ENCODE results near the gene ADCY1.

- no peak for TF ChIP-seq CTCF (IDR thresholded peaks at IDR 0.05; ENCODE audit: insufficient read depth, low read length, poor library complexity, severe bottlenecking)
- TF ChIP-seq EZH2phosphoT487 (conservative IDR thresholded peaks at IDR 0.05; ENCODE audit: low read length) = no peak
Measured at GRCh38 chr7:45702751-45703150, 128.6 kb downstream of the ADCY1 start.

Measured in SU-DHL-6 (cell line).